GM12801 (cell line): ENCODE results near the gene S100P.

Experiments
- CTCF ChIP-seq: IDR thresholded peaks from one replicate; pipeline ENCODE4 v1.5.1; 2011; ENCODE audit warnings: control low read depth; ENCODE audit not compliant: insufficient read length; ENCODE audit errors: extremely low read depth

S100P gene

GRCh38 chr4:6697131-6697530 lies 3.5 kb downstream of the S100P start:
- TF ChIP-seq CTCF = no peak

- no peak for TF ChIP-seq CTCF
Measured at GRCh38 chr4:6699388-6699787, 5.7 kb downstream of the S100P start.

- TF ChIP-seq CTCF = no peak
Measured at GRCh38 chr4:6699903-6700302, 6.2 kb downstream of the S100P start.

GRCh38 chr4:6701371-6701770 lies 7.7 kb downstream of the S100P start:
- no peak for TF ChIP-seq CTCF

- TF ChIP-seq CTCF = no peak
Measured at GRCh38 chr4:6702761-6703160, 9.1 kb downstream of the S100P start.

- TF ChIP-seq CTCF = no peak
Measured at GRCh38 chr4:6703786-6704185, 10.1 kb downstream of the S100P start.

- no peak for TF ChIP-seq CTCF
Measured at GRCh38 chr4:6705646-6706045, 12.0 kb downstream of the S100P start.

GRCh38 chr4:6706173-6706572 lies 12.5 kb downstream of the S100P start:
- TF ChIP-seq CTCF = no peak
